ENCODE data around the gene PRR30. TPM values are rescaled to one million over a fixed set of nuclear protein-coding genes. Genes with fewer than 3 reads are reported as not detected.

The PRR30 gene
- total RNA-seq, 1 donor from 2014 or later: not detected

GRCh38 chr2:27162151-27163121, 23.2 kb upstream of the PRR30 start:
- no peak overlapping the region for H3K27ac Mint-ChIP-seq (ENCODE audit: unreplicated experiment)
- no peak for DNase-seq (ENCODE audit: low spot score)

GRCh38 chr2:27160191-27160590, 21.0 kb upstream of the PRR30 start:
- Mint-ChIP-seq H3K4me3 (ENCODE audit: unreplicated experiment) (no peak overlapping the region), H3K4me1 (ENCODE audit: unreplicated experiment) (no peaks in the 10 kb centered on the region), H3K27ac (ENCODE audit: unreplicated experiment) (no peak overlapping the region), H3K9me3 (ENCODE audit: unreplicated experiment) (no peaks in the 10 kb centered on the region), H3K36me3 (ENCODE audit: low read depth, unreplicated experiment) (no peaks in the 10 kb centered on the region), H3K27me3 (ENCODE audit: unreplicated experiment) (peaks cover 2% of the 10 kb centered on the region)
- no peak for DNase-seq (ENCODE audit: low spot score)
- TF ChIP-seq CTCF (IDR thresholded peaks at IDR 0.05; ENCODE audit: unreplicated experiment): no peak

More at GRCh38 chr2:27162151-27163121, 23.2 kb upstream of the PRR30 start:
- no peak for TF ChIP-seq CTCF (IDR thresholded peaks at IDR 0.05; ENCODE audit: unreplicated experiment)
- H3K4me1 Mint-ChIP-seq (ENCODE audit: unreplicated experiment): no peaks in the 10 kb centered on the region
- no peaks in the 10 kb centered on the region for H3K36me3 Mint-ChIP-seq (ENCODE audit: low read depth, unreplicated experiment)
- no peaks in the 10 kb centered on the region for H3K9me3 Mint-ChIP-seq (ENCODE audit: unreplicated experiment)
- H3K27me3 Mint-ChIP-seq (ENCODE audit: unreplicated experiment): peaks cover 2% of the 10 kb centered on the region
- H3K4me3 Mint-ChIP-seq (ENCODE audit: unreplicated experiment): no peak overlapping the region

GRCh38 chr2:27159271-27159670, 20.1 kb upstream of the PRR30 start:
- no peaks in the 10 kb centered on the region for H3K36me3 Mint-ChIP-seq (ENCODE audit: low read depth, unreplicated experiment)
- no peak for DNase-seq (ENCODE audit: low spot score)
- peaks cover 2% of the 10 kb centered on the region for H3K27me3 Mint-ChIP-seq (ENCODE audit: unreplicated experiment)
- no peak overlapping the region for H3K27ac Mint-ChIP-seq (ENCODE audit: unreplicated experiment)
- H3K9me3 Mint-ChIP-seq (ENCODE audit: unreplicated experiment): no peaks in the 10 kb centered on the region
- TF ChIP-seq CTCF (IDR thresholded peaks at IDR 0.05; ENCODE audit: unreplicated experiment): no peak
- no peaks in the 10 kb centered on the region for H3K4me1 Mint-ChIP-seq (ENCODE audit: unreplicated experiment)
- no peak overlapping the region for H3K4me3 Mint-ChIP-seq (ENCODE audit: unreplicated experiment)

- Mint-ChIP-seq H3K36me3 (ENCODE audit: low read depth, unreplicated experiment) (no peaks in the 10 kb centered on the region), H3K4me3 (ENCODE audit: unreplicated experiment) (no peak overlapping the region), H3K4me1 (ENCODE audit: unreplicated experiment) (no peaks in the 10 kb centered on the region), H3K9me3 (ENCODE audit: unreplicated experiment) (no peaks in the 10 kb centered on the region), H3K27me3 (ENCODE audit: unreplicated experiment) (peaks cover 2% of the 10 kb centered on the region), H3K27ac (ENCODE audit: unreplicated experiment) (no peak overlapping the region)
- TF ChIP-seq CTCF (IDR thresholded peaks at IDR 0.05; ENCODE audit: unreplicated experiment): no peak
- DNase-seq (ENCODE audit: low spot score): no peak
Observed at GRCh38 chr2:27158468-27158867, 19.3 kb upstream of the PRR30 start.

- H3K27me3 Mint-ChIP-seq (ENCODE audit: unreplicated experiment): peaks cover 1% of the 10 kb centered on the region
- no peak overlapping the region for H3K4me3 Mint-ChIP-seq (ENCODE audit: unreplicated experiment)
- TF ChIP-seq CTCF (IDR thresholded peaks at IDR 0.05; ENCODE audit: unreplicated experiment): no peak
- H3K9me3 Mint-ChIP-seq (ENCODE audit: unreplicated experiment): no peaks in the 10 kb centered on the region
- DNase-seq (ENCODE audit: low spot score): no peak
- no peaks in the 10 kb centered on the region for H3K36me3 Mint-ChIP-seq (ENCODE audit: low read depth, unreplicated experiment)
- no peaks in the 10 kb centered on the region for H3K4me1 Mint-ChIP-seq (ENCODE audit: unreplicated experiment)
- H3K27ac Mint-ChIP-seq (ENCODE audit: unreplicated experiment): no peak overlapping the region
Observed at GRCh38 chr2:27155069-27155520, 15.9 kb upstream of the PRR30 start.

Measured in endothelial cell (in vitro differentiated cells).